ENCODE data around the gene ARHGEF18. TPM values are rescaled to one million over a fixed set of nuclear protein-coding genes. Genes with fewer than 3 reads are reported as not detected.

The ARHGEF18 gene
- total and polyA plus RNA-seq, 2 donors (not counting 3 experiments of a cell fraction or from before 2014, with no cell fraction given), result 12.1 to 30.7 TPM

DNA sequence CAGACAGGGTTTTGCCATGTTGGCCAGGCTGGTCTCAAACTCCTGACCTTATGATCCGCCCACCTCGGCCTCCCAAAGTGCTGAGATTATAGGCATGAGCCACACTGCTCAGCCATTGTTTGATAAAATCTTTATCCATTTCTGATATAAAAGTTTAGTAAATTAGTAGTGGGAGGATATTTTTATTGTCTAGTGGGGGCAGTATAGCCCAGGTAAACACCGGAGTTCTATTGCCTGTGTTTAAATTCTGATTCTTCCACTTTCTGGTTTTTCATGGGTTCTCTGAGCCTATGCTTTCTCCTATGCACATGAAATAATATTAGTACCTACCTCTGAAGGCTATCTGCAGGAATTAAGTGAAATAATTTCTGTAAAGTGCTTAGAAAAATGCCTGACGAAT, 20.1 kb upstream of the ARHGEF18 start:
- DNase-seq (ENCODE audit: low read depth, low spot score) (no peak), FAIRE-seq (no peak)
- Histone ChIP-seq H3K9me1 (replicated peaks; ENCODE audit: control insufficient read depth, extremely low read depth, insufficient read depth, low read length) (no peaks in the 10 kb centered on the region), H3K4me1 (ENCODE audit: control insufficient read depth, extremely low read depth, insufficient read depth, low read length) (no peaks in the 10 kb centered on the region), H3K27me3 (ENCODE audit: control insufficient read depth in 2 of 2, insufficient read depth in 2 of 2, low read length in 2 of 2) (no peaks in the 10 kb centered on the region), H3K27ac (ENCODE audit: insufficient read depth, low read depth, low read length) (no peak overlapping the region), H3K9ac (replicated peaks; ENCODE audit: extremely low read depth, insufficient read depth, low read length) (no peak overlapping the region), H3K4me3 (replicated peaks in 1 of 3; ENCODE audit: insufficient read depth in 1 of 3, low read depth in 1 of 3, low read length in 3 of 3) (no peak overlapping the region), H3K9me3 (replicated peaks; ENCODE audit: control insufficient read depth, insufficient read depth, low read length) (no peaks in the 10 kb centered on the region), H2AFZ (ENCODE audit: low read depth, low read length) (no peak overlapping the region), H3K79me2 (ENCODE audit: control insufficient read depth, insufficient read depth, low read length) (no peaks in the 10 kb centered on the region), H3K4me2 (ENCODE audit: insufficient read depth, low read length) (no peak overlapping the region), H3K36me3 (ENCODE audit: control insufficient read depth in 2 of 2, extremely low read depth in 1 of 2, insufficient read depth in 2 of 2, low read length in 2 of 2) (no peaks in the 10 kb centered on the region), H4K20me1 (replicated peaks; ENCODE audit: control insufficient read depth, extremely low read depth, insufficient read depth, low read length) (no peaks in the 10 kb centered on the region)
- TF ChIP-seq FOS (IDR thresholded peaks at IDR 0.05; ENCODE audit: borderline replicate concordance, insufficient read depth, low read length), result no peak
- no peak for TF ChIP-seq POLR2AphosphoS5 (IDR thresholded peaks at IDR 0.05; ENCODE audit: insufficient read depth, low read depth, low read length)
- no peak for TF ChIP-seq MYC (IDR thresholded peaks at IDR 0.05; ENCODE audit: low read depth, low read length)
- no peak for TF ChIP-seq JUN (IDR thresholded peaks at IDR 0.05; ENCODE audit: borderline replicate concordance, insufficient read depth, insufficient read length, low read depth)
- TF ChIP-seq, protein P1, sequence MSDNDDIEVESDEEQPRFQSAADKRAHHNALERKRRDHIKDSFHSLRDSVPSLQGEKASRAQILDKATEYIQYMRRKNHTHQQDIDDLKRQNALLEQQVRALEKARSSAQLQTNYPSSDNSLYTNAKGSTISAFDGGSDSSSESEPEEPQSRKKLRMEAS (IDR thresholded peaks at IDR 0.05; ENCODE audit: insufficient read depth, insufficient read length), result no peak
- TF ChIP-seq, protein P2, sequence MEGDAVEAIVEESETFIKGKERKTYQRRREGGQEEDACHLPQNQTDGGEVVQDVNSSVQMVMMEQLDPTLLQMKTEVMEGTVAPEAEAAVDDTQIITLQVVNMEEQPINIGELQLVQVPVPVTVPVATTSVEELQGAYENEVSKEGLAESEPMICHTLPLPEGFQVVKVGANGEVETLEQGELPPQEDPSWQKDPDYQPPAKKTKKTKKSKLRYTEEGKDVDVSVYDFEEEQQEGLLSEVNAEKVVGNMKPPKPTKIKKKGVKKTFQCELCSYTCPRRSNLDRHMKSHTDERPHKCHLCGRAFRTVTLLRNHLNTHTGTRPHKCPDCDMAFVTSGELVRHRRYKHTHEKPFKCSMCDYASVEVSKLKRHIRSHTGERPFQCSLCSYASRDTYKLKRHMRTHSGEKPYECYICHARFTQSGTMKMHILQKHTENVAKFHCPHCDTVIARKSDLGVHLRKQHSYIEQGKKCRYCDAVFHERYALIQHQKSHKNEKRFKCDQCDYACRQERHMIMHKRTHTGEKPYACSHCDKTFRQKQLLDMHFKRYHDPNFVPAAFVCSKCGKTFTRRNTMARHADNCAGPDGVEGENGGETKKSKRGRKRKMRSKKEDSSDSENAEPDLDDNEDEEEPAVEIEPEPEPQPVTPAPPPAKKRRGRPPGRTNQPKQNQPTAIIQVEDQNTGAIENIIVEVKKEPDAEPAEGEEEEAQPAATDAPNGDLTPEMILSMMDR (IDR thresholded peaks at IDR 0.05; ENCODE audit: extremely low read depth in 1 of 2, insufficient read depth in 1 of 2, low read depth in 1 of 2, low read length in 2 of 2), result no peak
- TF ChIP-seq POLR2A (IDR thresholded peaks at IDR 0.05; ENCODE audit: low read depth, low read length), result no peak
- TF ChIP-seq EZH2 (IDR thresholded peaks at IDR 0.05; ENCODE audit: borderline replicate concordance, low read depth, low read length, severe bottlenecking), result no peak
- TF ChIP-seq GATA2 (IDR thresholded peaks at IDR 0.05; ENCODE audit: insufficient read depth, insufficient read length, low read depth, low read length), result no peak
- dilution Hi-C loops (cut with MboI; ENCODE audit: extremely low pct_ligation_motif_present, low sequenced_read_pairs), result no loop called here
- intact Hi-C loops (cut with micrococcal nuclease), result no loop called here
- BruUV-seq (replicated peaks), result no TSS peak
- POLR2A ChIA-PET, result no interaction called here
- CTCF ChIA-PET, result interaction anchor here (1.9 kb wide), 1 partner anchor 180 kb away, joined by 8 read pairs; no protein-coding TSS in a partner anchor
